Activated T-helper 1 cell treated with anti-CD3 and anti-CD28 coated beads, Interleukin-12 subunit alpha, Interleukin-12 subunit beta, Interleukin-2, Interleukin-4 antibody, amounts not matched to agents 30 ng/mL and 10 ng/mL and 1 ng/mL, durations not matched to agents 14 hours and 24 hours and 36 hours (primary cell): Measurements from ENCODE around the gene ATP6V1G1. TPM values are rescaled to one million over a fixed set of nuclear protein-coding genes. Genes with fewer than 3 reads are reported as not detected.

Experiments
- DNase-seq: peaks from one replicate; pipeline ENCODE4 v3.0.0; 2021; ENCODE audit warnings: low spot score
- H3K27ac Mint-ChIP-seq: one replicate; pipeline ENCODE4 v1.8.0; 2021; ENCODE audit warnings: mild to moderate bottlenecking, mixed read lengths
- H3K27me3 Mint-ChIP-seq: one replicate; pipeline ENCODE4 v1.8.0; 2022; ENCODE audit warnings: mild to moderate bottlenecking, moderate library complexity, mixed read lengths; ENCODE audit not compliant: insufficient read depth
- H3K36me3 Mint-ChIP-seq: one replicate; pipeline ENCODE4 v1.8.0; 2021; ENCODE audit warnings: low read depth, mixed read lengths
- H3K4me1 Mint-ChIP-seq: one replicate; pipeline ENCODE4 v1.8.0; 2021; ENCODE audit warnings: low read depth, mixed read lengths
- H3K4me3 Mint-ChIP-seq: one replicate; pipeline ENCODE4 v1.8.0; 2021; ENCODE audit warnings: mild to moderate bottlenecking, moderate library complexity, mixed read lengths
- H3K9me3 Mint-ChIP-seq: one replicate; pipeline ENCODE4 v1.8.0; 2021; ENCODE audit warnings: mixed read lengths
- intact Hi-C: fragments of 100-400 bp; cut with micrococcal nuclease; formaldehyde crosslinking; loops from one replicate; pipeline ENCODE4 v1.15.1; 2024
- total RNA-seq: library from RNA; stranded (reverse); gene quantifications from 2 replicates; pipeline ENCODE4 v1.2.3, GENCODE V29; 2022

Gene ATP6V1G1
- total RNA-seq, 1 donor from 2014 or later: 57.2 TPM

DNA sequence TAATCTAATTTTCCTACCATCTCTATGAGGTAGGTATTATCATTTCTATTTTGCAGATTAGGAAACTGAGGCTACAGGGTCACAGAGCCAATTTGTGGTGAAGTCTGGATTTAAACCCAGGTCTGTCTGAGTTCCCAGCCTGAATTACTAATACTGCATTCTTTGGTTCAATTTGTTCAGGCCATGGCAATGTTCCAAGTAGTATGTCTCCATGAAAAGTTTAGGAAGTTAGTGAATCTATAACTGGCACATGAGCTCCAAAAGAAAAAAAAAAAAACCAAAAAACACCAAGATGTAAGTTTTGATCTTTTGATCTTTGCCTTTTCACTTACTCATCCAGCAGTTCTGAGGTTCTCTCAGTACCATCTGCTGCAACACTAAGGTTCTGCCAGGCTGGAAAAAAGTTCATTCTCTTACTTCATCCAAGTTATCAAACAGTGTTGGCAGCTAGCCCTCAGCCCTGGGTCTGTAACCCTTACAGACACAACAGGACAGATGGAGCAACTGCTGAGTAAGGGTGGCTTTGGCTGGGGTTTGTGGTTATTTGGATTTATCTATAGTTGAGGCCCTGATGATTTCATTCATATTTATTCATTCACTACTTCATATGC lies 19.1 kb downstream of the ATP6V1G1 start:
- Mint-ChIP-seq H3K9me3 (peaks cover 9% of the 10 kb centered on the region), H3K27ac (no peak overlapping the region), H3K4me3 (no peak overlapping the region), H3K36me3 (peaks cover 10% of the 10 kb centered on the region), H3K27me3 (peaks cover 2% of the 10 kb centered on the region), H3K4me1 (peaks cover 13% of the 10 kb centered on the region)
- intact Hi-C loops: no loop called here
- DNase-seq: no peak

DNA sequence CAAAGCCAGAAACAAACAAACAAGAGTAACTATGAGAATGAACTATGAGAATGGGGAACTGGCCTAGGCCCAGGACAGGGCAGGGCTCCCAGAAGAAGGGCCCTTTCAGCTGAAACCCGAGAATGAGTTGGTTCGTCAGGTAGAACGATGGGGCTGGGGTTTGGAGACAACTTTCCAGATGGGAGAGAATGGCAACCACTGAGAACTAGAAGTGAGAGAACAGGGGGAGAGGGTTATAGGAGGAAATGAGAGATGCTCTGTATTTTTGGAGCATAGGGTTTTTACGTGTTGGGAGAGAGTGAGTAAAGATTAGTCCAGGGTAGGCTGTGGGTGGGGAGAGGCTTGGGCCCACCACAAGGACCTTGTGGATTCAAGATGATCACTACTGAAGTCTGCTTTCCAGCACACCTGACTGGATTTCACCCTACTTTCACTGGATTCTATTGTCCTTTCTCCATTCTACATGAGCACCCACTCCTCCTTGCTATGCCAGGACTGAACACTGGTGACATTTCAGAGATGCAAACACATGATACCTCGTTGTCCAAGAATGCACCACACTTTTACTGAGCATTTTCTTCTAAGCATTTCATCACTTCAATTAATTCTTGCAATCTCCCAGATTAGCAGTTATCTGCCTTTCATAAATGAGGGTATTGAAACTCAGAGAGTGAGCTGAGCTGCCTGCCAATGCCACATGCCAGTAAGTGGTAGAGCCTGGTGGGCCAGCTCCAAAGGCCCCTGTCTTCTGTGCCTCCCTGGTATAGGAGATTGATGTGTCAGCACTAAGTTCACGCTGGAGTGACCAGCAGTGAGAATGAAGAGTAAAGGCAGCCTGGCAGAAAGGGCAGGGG lies 20.3 kb downstream of the ATP6V1G1 start:
- no peak for DNase-seq
- peaks cover 2% of the 10 kb centered on the region for H3K27me3 Mint-ChIP-seq
- intact Hi-C loops: no loop called here
- H3K27ac Mint-ChIP-seq: peak overlapping the region; percentile 72
- no peak overlapping the region for H3K4me3 Mint-ChIP-seq
- H3K36me3 Mint-ChIP-seq: peaks cover 5% of the 10 kb centered on the region
- H3K4me1 Mint-ChIP-seq: peaks cover 24% of the 10 kb centered on the region
- no peaks in the 10 kb centered on the region for H3K9me3 Mint-ChIP-seq

DNA sequence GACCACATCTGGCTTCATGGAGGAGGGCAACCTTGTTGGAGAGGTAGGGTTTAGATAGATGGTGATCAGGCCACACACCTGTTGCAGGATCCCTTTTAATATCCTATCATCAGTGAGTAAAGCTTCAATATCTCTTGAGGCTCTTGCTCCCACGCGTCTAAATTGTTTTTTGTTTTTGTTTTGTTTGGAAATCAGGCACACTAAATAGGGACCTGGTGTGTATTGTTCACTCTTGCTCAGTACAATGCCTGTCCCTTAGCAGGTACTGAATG lies 20.9 kb downstream of the ATP6V1G1 start:
- Mint-ChIP-seq H3K4me1 (peaks cover 30% of the 10 kb centered on the region), H3K27ac (no peak overlapping the region), H3K4me3 (no peak overlapping the region), H3K27me3 (peaks cover 2% of the 10 kb centered on the region), H3K36me3 (peaks cover 7% of the 10 kb centered on the region), H3K9me3 (no peaks in the 10 kb centered on the region)
- intact Hi-C loops: no loop called here
- DNase-seq: no peak

DNA sequence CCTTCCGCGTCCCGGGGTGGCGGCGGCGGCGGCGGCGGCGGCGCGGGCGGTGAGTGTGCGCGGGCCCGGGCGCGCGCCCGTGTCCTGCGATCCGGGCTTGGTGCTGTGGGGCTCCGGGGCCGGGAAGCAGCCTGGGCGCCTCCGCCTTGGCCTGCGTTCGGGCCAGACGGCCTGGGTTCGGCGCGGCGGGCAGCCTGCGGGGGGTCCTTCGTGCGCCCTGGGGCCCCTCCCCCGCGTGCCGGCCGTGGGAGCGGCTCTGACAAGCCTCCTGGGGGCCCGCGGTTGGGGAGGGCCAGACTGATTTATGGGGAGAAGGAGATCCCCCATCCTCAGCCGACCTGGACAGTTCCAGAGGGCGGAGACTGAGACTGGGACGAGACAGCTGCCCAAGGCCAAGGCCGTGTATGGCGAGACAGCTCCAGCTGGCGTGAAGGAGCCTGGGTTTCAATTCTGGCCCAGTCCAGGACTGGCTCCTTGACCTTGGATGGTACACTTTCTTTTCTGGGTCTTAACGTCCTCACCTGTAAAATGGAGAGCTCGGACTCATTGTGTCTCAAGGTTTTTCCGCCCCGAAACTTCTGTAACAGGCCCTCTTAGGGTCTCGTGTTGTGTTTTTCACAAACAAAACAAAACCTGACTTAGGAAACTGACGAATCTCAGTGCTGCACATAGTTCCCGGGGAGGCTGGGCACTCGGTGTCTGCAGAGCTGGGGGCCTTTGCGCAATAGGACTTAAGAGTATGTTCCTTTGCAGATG lies 24.1 kb downstream of the ATP6V1G1 start:
- Mint-ChIP-seq H3K4me1 (peaks cover 50% of the 10 kb centered on the region), H3K36me3 (peaks cover 11% of the 10 kb centered on the region)

DNA sequence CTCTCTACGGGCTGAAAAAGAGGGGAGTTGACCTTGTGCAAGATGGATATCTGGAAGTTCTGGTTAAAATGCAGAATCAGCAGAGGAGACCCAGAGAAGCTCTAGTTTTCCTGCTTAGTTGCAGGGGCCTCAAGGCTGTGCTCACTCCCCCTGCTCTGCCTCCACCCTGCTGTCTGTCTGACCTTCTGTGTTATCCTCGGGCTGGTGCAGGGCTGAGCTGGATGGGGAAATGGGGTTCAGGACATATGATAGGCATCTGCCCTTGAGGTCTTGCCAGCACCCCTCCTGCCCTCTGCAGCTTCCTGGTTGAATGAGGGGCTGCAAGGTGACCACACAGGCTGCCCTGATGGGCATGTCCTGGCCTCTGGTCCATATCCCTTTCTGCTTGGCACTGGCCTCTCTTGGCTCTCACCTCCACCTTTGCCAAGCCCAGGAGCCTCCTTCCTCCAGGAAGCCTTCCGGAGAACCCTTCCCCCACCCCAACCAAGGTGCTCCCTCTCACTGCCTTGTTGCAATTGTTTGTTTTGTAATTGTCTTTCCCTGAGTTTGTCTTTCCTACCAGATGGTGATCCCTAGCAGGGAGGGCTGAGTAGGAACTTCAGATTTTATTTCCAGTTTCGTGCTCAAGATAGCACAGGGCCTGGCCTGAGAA lies 24.8 kb downstream of the ATP6V1G1 start:
- intact Hi-C loops: loop anchor here (1.0 to 5.0 kb wide), 3 partner anchors 40 to 227 kb away; no protein-coding TSS in a partner anchor
- Mint-ChIP-seq H3K4me1 (peaks cover 57% of the 10 kb centered on the region), H3K27ac (peak overlapping the region; percentile 86), H3K36me3 (peaks cover 14% of the 10 kb centered on the region), H3K9me3 (no peaks in the 10 kb centered on the region), H3K27me3 (peaks cover 2% of the 10 kb centered on the region), H3K4me3 (peak overlapping the region; percentile 89)
- no peak for DNase-seq

More for the DNA sequence above, 24.1 kb downstream of the ATP6V1G1 start:
- H3K27ac Mint-ChIP-seq: peak overlapping the region; percentile 86
- H3K4me3 Mint-ChIP-seq: peak overlapping the region; percentile 89
- no peak for DNase-seq
- peaks cover 2% of the 10 kb centered on the region for H3K27me3 Mint-ChIP-seq
- no peaks in the 10 kb centered on the region for H3K9me3 Mint-ChIP-seq
- intact Hi-C loops: loop anchor here (1.0 to 5.0 kb wide), 6 partner anchors 19 to 594 kb away; partner anchors contain the start of gene ATP6V1G1

DNA sequence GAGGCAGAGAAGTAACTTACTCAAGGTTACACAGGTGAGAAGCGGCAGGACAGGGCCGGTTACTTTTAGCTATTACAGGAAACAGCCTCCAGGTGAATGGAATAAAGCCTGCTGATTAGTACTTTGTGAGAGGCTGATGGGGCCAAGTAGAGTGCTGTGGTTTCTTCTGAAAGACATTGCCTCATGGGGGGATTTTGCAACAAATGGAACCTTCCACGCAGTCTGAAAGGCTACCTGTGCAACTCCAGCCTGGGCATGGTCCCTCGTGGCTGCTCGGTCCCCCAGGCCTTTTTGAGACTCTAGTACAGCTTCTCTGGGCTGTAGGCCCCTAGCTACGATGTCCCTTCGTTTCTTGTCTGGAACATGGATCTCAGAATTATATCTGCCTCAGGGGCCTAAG lies 25.5 kb downstream of the ATP6V1G1 start:
- Mint-ChIP-seq H3K4me3 (peak overlapping the region; percentile 89), H3K4me1 (peaks cover 57% of the 10 kb centered on the region), H3K27me3 (peaks cover 2% of the 10 kb centered on the region), H3K9me3 (no peaks in the 10 kb centered on the region), H3K27ac (peak overlapping the region; percentile 86), H3K36me3 (peaks cover 14% of the 10 kb centered on the region)
- intact Hi-C loops: loop anchor here (2.0 to 5.0 kb wide), 2 partner anchors 39 to 128 kb away; no protein-coding TSS in a partner anchor
- DNase-seq: no peak

DNA sequence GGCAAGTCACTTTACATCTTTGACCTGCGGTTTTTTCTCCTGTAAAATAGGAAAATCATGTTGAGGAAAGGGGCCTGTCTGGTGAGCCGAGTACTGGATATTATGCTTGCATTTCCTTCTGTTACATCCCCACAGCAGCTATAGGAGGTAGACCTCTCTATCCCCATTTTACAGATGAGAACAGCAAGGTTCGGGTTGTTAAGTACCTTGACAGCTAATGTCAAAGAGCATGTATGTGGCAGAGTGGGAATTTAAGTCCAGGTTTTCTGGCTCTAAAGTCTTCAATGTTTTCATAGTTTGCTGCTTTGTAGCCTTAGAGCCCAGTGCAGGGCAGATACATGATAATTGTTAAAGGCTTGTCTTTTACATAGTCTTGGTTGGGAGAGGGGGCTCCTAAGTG lies 26.4 kb downstream of the ATP6V1G1 start:
- intact Hi-C loops: loop anchor here (2.0 to 5.0 kb wide), 2 partner anchors 38 to 129 kb away; no protein-coding TSS in a partner anchor
- H3K36me3 Mint-ChIP-seq: peaks cover 18% of the 10 kb centered on the region
- H3K27ac Mint-ChIP-seq: no peak overlapping the region
- DNase-seq: no peak
- peaks cover 61% of the 10 kb centered on the region for H3K4me1 Mint-ChIP-seq
- H3K4me3 Mint-ChIP-seq: no peak overlapping the region
- no peaks in the 10 kb centered on the region for H3K9me3 Mint-ChIP-seq
- peaks cover 2% of the 10 kb centered on the region for H3K27me3 Mint-ChIP-seq

DNA sequence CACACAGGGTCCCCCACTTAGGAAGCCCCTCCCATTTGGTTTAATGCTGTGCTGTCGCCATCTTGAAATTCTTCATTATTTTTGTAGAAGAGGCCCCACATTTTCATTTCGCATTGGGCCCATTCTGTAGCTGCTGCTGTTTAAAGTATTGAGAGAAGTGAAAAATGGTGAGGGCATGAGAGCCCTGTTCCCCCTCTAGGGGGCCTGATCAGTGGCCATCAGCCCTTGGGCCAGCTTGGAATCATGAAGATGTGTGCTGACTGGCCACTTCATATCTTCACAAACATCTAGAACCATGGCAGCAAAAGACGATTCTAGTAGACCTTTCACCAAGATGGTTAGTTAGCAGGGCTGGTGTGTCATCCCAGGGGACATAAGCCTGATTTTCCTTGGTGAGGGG lies 26.8 kb downstream of the ATP6V1G1 start:
- intact Hi-C loops: loop anchor here (5.0 kb wide), 1 partner anchor 38 kb away; no protein-coding TSS in a partner anchor
- Mint-ChIP-seq H3K4me1 (peaks cover 64% of the 10 kb centered on the region), H3K4me3 (no peak overlapping the region), H3K36me3 (peaks cover 21% of the 10 kb centered on the region), H3K9me3 (no peaks in the 10 kb centered on the region), H3K27me3 (peaks cover 2% of the 10 kb centered on the region), H3K27ac (no peak overlapping the region)
- no peak for DNase-seq

DNA sequence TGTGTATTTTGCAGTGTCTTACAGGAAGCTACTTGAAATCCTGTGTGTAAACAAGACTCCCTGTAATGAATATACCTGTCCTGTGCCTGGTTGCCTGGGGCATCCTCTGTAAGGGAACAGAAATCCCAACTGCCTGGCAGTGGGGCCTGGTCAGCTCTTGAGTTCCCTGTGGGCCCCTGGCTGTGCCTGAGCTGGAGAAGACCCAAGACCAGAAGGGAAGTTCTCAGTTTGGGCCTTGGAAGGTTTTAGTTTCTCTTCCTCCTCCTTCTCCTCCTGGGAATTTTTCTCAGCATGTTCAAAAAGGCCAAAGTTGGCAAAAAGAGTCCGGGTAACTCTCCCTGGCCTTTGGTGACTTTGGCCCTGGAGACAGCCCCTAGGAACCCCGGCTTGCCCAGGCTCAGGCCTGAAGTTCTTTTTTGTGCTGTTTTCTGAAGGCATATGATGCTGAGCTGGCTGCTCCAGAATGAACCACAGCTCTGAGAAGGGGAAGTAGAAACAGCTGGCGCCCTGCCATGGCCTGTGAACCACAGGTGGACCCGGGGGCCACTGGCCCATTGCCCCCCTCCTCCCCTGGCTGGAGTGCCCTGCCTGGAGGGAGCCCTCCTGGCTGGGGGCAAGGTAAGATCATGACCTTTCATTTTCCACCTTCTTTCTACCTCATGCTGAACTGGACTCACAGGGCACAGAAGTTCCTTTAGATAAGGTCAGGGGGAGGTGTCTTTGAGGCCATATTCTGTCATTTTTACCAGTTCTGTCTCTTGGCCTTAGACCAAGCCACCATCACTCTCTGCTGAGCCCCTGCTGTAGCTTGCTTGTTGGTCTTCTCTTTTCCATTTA lies 29.3 kb downstream of the ATP6V1G1 start:
- H3K4me1 Mint-ChIP-seq: peaks cover 56% of the 10 kb centered on the region
- no peaks in the 10 kb centered on the region for H3K27me3 Mint-ChIP-seq
- peaks cover 35% of the 10 kb centered on the region for H3K36me3 Mint-ChIP-seq
- no peak for DNase-seq
- peak overlapping the region; percentile 86 for H3K27ac Mint-ChIP-seq
- H3K4me3 Mint-ChIP-seq: peak overlapping the region; percentile 56
- H3K9me3 Mint-ChIP-seq: no peaks in the 10 kb centered on the region
- intact Hi-C loops: no loop called here

DNA sequence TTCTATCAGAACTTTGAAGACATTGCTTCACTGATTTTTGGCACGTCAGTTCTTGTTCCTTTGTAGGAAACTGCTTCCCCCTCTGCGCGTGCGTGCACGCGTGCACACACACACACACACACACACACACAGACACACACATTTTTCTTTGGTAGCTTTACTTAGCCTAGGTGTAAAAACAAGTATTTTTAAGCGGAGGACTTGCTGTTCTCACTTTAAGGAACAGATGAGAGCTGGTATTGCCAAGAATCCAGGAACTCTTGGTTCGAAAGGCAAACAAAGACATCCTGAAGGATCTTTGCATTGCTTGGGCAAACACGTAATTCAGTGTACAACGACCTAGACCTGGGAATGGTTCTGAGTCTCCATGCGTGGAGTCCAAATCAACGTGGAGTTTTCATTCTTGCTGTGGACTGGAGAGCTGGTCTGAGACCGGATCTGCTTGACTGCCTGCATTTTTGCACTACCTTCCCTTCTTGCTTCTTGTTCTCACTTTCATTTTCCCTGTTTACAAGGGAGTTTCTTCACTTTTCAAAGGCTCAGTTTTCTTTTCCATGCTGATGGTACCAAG lies 31.7 kb downstream of the ATP6V1G1 start:
- no peak for DNase-seq
- Mint-ChIP-seq H3K4me1 (peaks cover 32% of the 10 kb centered on the region), H3K36me3 (peaks cover 36% of the 10 kb centered on the region), H3K9me3 (no peaks in the 10 kb centered on the region), H3K27me3 (no peaks in the 10 kb centered on the region), H3K4me3 (peak overlapping the region; percentile 64), H3K27ac (peak overlapping the region; percentile 89)
- intact Hi-C loops: no loop called here

DNA sequence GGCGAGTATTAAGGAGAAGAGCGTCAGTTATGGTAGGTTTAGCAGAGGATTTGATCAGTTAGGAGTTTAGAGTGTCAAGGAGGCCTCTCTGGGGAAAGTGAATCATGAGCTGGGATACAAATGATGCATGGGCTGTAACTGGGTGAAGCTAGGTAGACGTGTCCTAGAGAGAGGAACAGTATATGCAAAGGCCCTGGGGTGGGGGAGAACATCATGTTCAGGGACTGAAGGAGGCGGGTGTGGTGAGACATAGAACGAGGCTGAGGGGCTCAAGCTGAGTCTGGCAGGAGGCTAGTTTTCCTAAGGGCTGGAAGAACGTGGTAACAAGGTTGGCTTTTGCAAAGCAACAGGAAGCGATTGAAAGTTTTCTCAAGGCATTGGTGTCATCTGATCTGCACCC lies 34.0 kb downstream of the ATP6V1G1 start:
- no peak overlapping the region for H3K27ac Mint-ChIP-seq
- intact Hi-C loops: no loop called here
- no peak for DNase-seq
- no peaks in the 10 kb centered on the region for H3K9me3 Mint-ChIP-seq
- H3K27me3 Mint-ChIP-seq: no peaks in the 10 kb centered on the region
- H3K36me3 Mint-ChIP-seq: peaks cover 38% of the 10 kb centered on the region
- H3K4me1 Mint-ChIP-seq: peaks cover 22% of the 10 kb centered on the region
- no peak overlapping the region for H3K4me3 Mint-ChIP-seq
